Fibroblast of villous mesenchyme (primary cell): ENCODE results near the gene TASOR2. TPM values are rescaled to one million over a fixed set of nuclear protein-coding genes. Genes with fewer than 3 reads are reported as not detected.
A peak's percentile ranks its signal among the peaks of the same experiment; 100 is the strongest.

Experiments used
- DNase-seq: peaks from one replicate; pipeline ENCODE4 v3.0.0-alpha.2; 2010; ENCODE audit warnings: low read depth
- H3K4me3 ChIP-seq: 2 replicates; pipeline ENCODE4 v1.5.1; 2011; ENCODE audit warnings: low read depth, mild to moderate bottlenecking, low read length
- total RNA-seq: library from RNA; depleted of rRNA; stranded (reverse); fragments of >200 nt; gene quantifications from 2 replicates; pipeline ENCODE4 v1.2.3, GENCODE V29; 2012
- TF ChIP-seq, protein P1 (sequence below): IDR thresholded peaks from 2 replicates; pipeline ENCODE4 v1.5.1; 2012; ENCODE audit warnings: low read depth, mild to moderate bottlenecking, low read length; ENCODE audit not compliant: insufficient read depth

The TASOR2 gene, protein sequence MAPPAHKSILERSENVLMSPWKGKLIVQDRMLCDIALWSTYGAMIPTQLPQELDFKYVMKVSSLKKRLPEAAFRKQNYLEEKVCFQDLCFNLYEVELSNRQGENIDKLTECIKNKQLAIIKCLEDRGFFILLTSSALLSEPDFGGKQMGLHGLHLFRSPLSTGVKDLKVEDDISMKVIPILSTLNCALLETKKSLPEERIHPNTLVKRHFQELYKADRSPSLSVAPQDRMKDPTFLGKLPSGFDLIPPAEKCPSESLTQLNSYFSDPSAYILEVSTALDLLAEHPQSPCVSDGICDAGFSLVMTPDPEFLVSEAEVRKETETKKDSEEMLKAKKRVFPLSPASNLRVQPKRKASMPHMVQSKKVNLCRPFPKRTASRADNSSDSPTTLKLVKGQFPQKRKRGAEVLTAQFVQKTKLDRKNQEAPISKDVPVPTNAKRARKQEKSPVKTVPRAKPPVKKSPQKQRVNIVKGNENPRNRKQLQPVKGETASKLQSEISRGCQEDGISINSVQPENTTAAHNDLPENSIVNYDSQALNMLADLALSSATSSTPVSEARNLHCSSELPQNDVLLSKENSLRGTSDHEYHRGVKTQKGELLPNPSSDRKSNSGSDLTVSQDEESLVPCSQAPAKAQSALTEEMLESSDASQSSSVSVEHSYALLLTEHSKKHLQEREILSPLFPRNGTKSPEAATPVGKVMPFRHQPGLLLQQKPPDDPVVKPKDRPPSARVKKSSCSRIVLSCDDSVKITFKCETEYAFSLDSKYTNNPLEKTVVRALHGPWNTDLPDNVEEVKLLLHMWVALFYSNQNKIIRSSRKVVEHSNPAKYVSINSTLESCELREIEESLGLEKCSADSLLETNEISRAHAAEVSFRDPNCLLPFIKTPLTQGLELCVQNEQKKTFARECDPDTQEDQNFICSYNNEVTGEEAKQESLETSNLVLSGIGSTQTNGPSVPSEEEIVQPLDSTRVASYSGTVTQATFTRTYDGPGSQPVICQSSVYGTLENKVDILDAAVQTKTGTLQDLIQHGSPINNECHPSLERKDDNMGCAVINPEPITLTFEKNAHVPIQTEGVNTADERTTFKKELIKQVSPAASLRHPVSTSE (N-terminal part only)
- 86.3 and 122 TPM in 2 replicates for total RNA-seq

DNA sequence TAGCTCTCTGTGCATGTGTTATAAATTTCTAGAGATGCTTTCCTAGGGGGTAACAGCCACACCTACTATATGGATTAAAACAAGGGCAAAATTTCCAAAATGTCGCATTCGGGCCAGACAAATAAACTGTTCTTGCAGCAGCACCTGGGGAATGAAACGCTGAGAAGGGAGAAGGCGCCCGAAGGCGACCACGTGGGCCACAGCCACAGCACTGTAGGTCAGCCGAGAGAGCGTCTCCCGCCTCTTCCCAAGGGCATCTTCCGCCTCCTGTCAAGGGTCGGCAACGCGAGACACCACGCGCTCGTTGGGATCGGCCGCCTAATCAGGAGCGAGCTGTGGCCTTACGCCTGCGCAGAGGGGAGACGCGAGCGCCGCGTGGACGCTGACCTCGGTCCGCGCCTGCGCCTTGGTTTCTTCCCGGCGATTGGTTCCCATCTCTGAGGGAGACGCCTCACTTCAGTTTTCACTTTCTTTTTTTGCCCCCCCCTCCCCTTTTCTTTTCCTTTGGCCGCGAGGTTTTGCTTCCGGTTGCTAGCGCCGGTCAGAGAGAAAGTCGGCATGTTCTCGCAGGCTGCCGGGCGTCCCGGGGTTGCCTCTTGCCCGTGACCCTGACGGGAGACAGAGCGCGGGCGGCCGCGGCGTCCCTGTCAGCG is at the start of gene TASOR2:
Gene TASOR2, plus strand, starts transcription at position 521 of the 653 bp plus-strand sequence. CDS start 35,805 bp downstream, outside the sequence.
- peak; percentile 98 for DNase-seq
- TF ChIP-seq, protein P1, sequence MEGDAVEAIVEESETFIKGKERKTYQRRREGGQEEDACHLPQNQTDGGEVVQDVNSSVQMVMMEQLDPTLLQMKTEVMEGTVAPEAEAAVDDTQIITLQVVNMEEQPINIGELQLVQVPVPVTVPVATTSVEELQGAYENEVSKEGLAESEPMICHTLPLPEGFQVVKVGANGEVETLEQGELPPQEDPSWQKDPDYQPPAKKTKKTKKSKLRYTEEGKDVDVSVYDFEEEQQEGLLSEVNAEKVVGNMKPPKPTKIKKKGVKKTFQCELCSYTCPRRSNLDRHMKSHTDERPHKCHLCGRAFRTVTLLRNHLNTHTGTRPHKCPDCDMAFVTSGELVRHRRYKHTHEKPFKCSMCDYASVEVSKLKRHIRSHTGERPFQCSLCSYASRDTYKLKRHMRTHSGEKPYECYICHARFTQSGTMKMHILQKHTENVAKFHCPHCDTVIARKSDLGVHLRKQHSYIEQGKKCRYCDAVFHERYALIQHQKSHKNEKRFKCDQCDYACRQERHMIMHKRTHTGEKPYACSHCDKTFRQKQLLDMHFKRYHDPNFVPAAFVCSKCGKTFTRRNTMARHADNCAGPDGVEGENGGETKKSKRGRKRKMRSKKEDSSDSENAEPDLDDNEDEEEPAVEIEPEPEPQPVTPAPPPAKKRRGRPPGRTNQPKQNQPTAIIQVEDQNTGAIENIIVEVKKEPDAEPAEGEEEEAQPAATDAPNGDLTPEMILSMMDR = no peak
- H3K4me3 ChIP-seq = peak within 1 kb of the TSS; percentile 85

DNA sequence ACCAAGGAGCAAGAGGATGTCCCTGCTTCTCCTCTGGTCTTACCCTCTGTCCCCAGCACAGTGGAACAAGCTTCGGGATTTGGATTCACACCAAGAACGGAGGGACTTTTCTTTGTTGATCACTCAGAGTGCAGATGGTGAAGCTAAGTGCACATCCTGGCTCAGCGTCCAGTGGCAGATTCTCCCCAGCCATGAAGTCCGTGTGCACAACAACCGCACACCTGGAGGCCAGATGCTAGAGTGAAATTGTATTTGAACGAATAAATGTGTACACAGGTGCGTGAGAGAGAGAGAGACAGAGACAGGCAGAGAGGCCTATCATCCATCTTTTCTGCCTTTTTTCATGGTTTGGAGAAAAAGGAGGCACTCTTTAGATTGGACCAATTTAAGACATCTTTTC is 49.7 kb upstream of the TASOR2 start:
- TF ChIP-seq, protein P1 = no peak
- no peak overlapping the region for H3K4me3 ChIP-seq
- DNase-seq = no peak

DNA sequence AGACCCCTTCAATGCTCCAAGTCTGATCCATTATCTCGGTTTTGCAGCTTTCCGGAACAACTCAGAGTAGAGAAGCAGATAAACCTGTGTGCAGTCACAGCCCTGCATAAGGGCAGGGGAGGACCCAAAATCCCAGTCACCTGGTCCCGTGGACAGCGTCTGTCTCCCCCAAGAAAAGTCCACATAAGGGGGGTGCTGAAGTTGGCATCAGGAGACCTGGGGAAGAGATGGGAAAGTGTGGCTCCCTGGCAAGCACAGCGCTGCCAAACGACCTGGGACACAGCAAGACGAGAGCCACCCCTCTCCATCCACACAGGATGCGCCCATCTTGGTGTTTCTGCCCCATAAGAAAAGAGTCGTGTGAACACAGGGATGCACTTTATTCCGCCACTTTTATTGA is 46.1 kb upstream of the TASOR2 start:
- H3K4me3 ChIP-seq = no peak overlapping the region
- DNase-seq = no peak
- TF ChIP-seq, protein P1 = no peak

DNA sequence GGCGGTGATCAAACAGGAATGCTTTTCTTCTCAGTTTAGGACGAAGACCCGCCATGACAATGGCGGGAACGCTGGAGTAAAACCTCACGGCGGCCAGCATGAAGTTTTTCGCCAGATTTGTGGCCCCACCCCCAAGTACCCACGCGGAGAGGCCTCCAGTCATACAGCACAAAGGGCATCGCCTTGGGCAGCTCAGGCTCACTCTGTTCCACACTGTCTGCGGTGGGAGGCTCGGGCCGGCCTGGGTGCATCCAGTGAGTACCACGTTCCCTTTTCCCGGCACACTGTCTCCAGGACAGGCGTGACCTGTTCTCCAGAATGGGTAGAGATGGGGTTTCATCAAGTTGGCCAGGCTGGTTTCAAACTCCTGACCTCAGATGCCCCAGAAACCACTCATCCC is 45.6 kb upstream of the TASOR2 start:
- TF ChIP-seq, protein P1 = no peak
- H3K4me3 ChIP-seq = no peak overlapping the region
- DNase-seq = no peak

DNA sequence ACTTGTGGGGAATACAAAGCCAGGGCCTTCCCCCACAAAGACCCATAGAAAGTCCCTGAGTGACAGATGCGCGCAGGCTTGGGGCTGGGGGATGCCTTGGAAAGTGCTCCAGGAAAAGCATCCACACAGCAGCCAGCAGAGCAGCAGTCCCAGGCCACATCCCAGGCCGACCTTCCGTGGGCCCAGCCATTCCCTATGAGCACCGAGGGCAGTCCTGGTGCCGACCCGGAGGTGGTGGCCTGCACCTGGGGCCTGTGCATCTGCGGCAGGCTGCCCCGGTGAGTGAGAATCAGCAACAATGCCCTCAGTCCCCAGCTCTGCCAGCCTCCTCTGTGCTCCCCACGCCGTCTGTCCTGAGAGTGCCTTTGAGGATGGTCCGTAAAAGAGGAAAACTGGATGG is 44.6 kb upstream of the TASOR2 start:
- no peak overlapping the region for H3K4me3 ChIP-seq
- no peak for DNase-seq
- TF ChIP-seq, protein P1 = no peak

DNA sequence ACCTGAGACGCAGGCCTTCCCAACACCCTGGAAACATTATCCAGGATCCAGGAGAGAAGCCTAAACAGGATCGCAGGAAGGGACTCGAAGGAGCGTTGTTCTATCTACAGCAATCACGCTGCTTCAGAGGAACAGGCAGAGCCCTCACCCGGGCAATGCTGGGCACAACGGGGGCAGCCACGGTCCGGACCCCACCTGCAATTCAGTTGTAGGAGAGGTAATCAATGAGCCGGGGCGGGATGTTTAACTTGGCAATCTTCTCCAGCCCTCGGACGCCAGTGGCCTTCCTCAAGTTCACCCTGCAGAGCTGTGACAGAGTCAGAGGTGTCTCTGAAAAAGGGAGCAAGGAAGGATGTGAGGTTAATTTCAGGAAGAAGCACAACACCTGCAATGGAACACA is 44.1 kb upstream of the TASOR2 start:
- no peak overlapping the region for H3K4me3 ChIP-seq
- no peak for DNase-seq
- TF ChIP-seq, protein P1 = no peak
